Esophagus squamous epithelium (tissue), 4 donors: ENCODE data around the gene IST1.

ENCODE experiments used
- CTCF ChIP-seq, 6 experiments: fragments of 450-650 bp in 4 of 6; fragments of 200-600 bp in 2 of 6; sonication (generic) in 2 of 6; IDR thresholded peaks; one replicate each; pipeline ENCODE4 v1.5.1; 2016 to 2019; ENCODE audit warnings: antibody characterized with exemption in 6 of 6, mild to moderate bottlenecking in 4 of 6, moderate library complexity in 4 of 6
- POLR2A ChIP-seq, 4 donors: fragments of 450-650 bp; IDR thresholded peaks; one replicate each; pipeline ENCODE4 v1.6.1; 2017; ENCODE audit warnings: antibody characterized with exemption in 4 of 4, mild to moderate bottlenecking in 4 of 4, moderate library complexity in 3 of 4

DNA sequence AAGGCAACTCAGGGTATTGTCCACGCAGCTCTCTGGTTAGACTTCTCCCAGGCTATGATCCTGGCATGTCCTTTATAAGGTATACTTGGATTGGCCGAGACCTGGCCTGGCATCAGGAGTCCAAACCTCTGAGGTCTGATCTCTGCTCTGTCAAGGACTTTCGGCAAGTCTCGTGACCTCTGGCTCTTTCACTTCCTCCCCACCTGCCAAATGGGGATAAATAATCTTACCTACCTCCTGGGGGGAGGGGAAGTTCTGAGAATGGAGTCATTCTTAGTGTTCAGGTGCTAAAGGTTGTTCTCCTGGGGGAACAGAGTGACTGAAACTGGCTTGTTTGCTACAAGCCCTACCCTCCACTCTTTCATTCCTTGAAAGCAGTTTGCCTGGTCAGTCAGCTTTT lies 41.9 kb upstream of the IST1 start:
- TF ChIP-seq CTCF (IDR thresholded peaks at IDR 0.05) (no peak), POLR2A (IDR thresholded peaks at IDR 0.05) (no peak)
